Measurements from ENCODE around the gene NAT8.
"Not testable (repeated sequence)": the region's sequence is repeated elsewhere in the genome, so short reads cannot be mapped to it uniquely, and the experiment has no call there.

Gene NAT8

GRCh38 chr2:73642338-73643018 is at the start of gene NAT8:
NAT8 (minus strand) TSS chr2:73642422; CDS start chr2:73641628, 794 bp downstream.
- in situ Hi-C loops (cut with MboI; ENCODE audit: low pct_unique_long_range_greater_than_20kb, low sequenced_read_pairs), result no loop called here

GRCh38 chr2:73690372-73691088 is 48.3 kb upstream of the NAT8 start:
- peak; percentile 71 for DNase-seq
- in situ Hi-C loops (cut with MboI; ENCODE audit: low pct_unique_long_range_greater_than_20kb, low sequenced_read_pairs), result not testable (repeated sequence)

More at GRCh38 chr2:73642338-73643018, at the start of gene NAT8:
- DNase-seq, result no peak

DNA sequence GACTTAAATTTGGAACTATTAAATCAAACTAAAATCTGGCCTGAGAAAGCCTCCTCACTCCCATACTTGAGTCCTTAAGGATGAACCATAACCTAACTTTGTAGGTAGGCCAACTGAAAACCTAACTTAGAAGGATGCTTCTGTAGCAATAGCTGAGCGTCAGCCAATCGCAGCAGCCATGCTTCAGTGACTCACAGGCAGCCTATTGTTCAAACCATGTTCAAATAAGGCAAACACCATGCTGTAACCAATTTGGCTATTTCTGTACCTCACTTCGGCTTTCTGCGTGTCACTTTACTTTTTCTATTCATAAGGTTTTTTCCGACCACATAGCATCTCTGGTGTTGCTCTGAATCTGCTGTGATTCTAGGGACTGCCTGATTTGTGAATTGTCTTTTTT is 46.3 kb upstream of the NAT8 start:
- in situ Hi-C loops (cut with MboI; ENCODE audit: low pct_unique_long_range_greater_than_20kb, low sequenced_read_pairs); DNase-seq: not testable (repeated sequence)

DNA sequence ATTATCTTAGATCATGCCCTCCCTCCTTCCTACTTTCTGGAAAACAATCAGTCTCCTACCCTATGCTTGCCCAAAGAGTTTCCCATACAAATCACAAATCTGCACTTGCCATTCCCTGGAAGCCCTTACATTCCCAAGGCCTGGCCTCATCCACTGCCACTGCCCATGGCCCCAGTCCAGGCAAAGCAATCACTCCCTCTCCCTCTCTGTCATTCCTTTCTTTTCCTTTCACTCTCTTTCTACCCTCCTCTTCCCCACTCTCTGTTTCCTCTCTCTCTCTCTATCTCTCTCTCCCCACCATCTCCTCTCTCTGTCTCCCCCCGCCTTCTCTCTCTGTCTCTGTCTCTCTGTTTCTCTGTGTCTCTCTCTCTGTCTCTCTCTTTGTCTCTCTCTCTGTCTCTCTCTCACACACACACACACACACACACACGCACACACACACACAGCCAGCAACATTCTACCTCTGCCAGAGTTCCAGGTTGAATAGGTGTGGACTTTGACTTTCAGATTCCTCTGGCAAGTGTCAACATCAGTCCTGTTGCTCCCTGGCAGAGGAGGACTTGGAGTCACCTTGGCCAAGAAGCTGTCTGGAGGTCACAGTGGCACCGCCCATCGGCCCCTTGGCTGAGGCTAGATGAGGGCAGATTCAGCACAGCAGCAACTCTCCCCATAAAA is 43.7 kb upstream of the NAT8 start:
- no peak for DNase-seq
- in situ Hi-C loops (cut with MboI; ENCODE audit: low pct_unique_long_range_greater_than_20kb, low sequenced_read_pairs), result no loop called here

- DNase-seq; in situ Hi-C loops (cut with MboI; ENCODE audit: low pct_unique_long_range_greater_than_20kb, low sequenced_read_pairs): not testable (repeated sequence)
Observed at GRCh38 chr2:73684905-73685304, 42.7 kb upstream of the NAT8 start.

- in situ Hi-C loops (cut with MboI; ENCODE audit: low pct_unique_long_range_greater_than_20kb, low sequenced_read_pairs); DNase-seq: not testable (repeated sequence)
Observed at GRCh38 chr2:73684325-73684724, 42.1 kb upstream of the NAT8 start.

DNA sequence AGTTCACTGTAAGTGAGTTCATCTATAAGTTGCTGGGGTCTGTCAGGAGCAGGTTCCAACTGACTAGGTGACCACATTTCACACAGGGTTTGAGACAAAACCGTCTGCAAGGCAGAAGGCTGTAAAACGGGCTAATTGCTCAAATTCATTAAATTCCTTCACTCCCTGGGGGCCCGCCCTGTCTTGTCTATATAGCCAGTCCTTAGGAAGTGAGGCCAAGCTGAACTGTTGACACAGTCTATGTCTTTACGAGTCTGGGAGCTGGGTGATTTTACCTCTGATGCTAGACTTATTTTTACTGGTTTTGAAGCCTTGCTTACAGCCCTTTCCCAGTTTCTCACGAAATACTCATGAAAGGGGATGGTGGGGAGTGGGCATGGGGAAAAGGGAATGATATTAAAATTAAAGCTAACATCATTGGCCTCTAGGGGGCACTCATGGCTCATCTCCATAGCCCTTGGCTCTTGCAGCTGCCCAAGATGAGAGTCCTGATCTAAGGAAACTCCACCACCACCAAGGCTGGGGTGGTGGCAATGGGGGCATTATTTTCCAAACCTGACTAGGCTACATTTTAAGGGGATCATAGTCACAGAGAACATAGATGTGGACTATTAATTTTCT is 37.8 kb upstream of the NAT8 start:
- in situ Hi-C loops (cut with MboI; ENCODE audit: low pct_unique_long_range_greater_than_20kb, low sequenced_read_pairs), result not testable (repeated sequence)
- peak; percentile 66 for DNase-seq

DNA sequence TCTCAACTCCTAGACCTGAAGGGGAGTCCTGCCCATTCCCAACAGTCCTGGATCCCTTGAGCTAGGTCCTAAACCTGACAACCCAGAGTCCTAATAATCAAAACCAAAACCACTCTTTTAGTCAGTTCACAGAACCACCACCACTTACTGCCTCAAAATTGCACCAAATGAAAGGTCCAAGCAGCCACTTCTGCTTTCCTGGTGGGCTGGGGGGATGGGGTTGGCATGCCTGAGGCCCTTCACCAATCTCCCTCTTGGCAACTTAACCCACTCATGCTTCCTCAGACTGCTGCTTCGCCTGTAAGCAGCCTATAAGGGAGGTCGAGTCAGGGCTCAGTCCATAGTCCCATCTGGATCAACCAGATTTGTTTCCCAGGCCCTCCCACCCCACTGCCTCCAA is 37.0 kb upstream of the NAT8 start:
- DNase-seq; in situ Hi-C loops (cut with MboI; ENCODE audit: low pct_unique_long_range_greater_than_20kb, low sequenced_read_pairs): not testable (repeated sequence)

DNA sequence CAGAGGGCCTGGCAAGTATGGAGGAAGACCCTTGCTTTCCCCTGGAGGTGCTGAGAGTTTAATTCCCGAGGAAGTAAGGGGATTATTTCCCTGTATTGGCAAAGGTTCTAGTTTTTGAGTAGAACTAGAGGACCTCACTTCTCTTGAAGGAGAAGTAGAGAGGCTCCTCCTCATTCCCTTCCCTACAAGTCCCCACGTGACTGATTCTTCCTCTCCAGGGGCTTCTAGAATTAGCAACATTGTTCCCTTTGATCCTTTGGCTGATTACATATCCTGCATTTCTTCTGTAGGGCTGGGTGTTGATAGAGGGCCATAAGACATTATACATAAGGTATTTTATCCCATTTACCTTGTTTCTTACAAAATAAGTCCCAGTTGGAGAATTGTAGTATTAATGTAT is 35.8 kb upstream of the NAT8 start:
- DNase-seq; in situ Hi-C loops (cut with MboI; ENCODE audit: low pct_unique_long_range_greater_than_20kb, low sequenced_read_pairs): not testable (repeated sequence)

GRCh38 chr2:73676211-73676610 is 34.0 kb upstream of the NAT8 start:
- in situ Hi-C loops (cut with MboI; ENCODE audit: low pct_unique_long_range_greater_than_20kb, low sequenced_read_pairs); DNase-seq: not testable (repeated sequence)

- DNase-seq; in situ Hi-C loops (cut with MboI; ENCODE audit: low pct_unique_long_range_greater_than_20kb, low sequenced_read_pairs): not testable (repeated sequence)
Observed at GRCh38 chr2:73674696-73675157, 32.5 kb upstream of the NAT8 start.

DNA sequence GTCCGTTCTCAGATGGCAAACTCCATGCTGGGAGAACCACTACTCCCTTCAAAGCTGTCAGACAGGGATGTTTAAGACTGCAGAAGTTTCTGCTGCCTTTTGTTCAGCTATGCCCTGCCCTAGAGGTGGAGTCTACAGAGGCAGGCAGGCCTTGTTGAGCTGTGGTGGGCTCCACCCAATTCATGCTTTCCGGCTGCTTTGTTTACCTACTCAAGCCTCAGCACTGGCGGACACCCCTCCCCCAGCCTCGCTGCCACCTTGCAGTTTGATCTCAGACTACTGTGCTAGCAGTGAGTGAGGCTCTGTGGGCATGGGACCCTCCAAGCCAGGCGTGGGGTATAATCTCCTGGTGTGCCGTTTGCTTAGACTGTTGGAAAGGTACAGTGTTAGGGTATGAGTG is 27.8 kb upstream of the NAT8 start:
- DNase-seq; in situ Hi-C loops (cut with MboI; ENCODE audit: low pct_unique_long_range_greater_than_20kb, low sequenced_read_pairs): not testable (repeated sequence)

DNA sequence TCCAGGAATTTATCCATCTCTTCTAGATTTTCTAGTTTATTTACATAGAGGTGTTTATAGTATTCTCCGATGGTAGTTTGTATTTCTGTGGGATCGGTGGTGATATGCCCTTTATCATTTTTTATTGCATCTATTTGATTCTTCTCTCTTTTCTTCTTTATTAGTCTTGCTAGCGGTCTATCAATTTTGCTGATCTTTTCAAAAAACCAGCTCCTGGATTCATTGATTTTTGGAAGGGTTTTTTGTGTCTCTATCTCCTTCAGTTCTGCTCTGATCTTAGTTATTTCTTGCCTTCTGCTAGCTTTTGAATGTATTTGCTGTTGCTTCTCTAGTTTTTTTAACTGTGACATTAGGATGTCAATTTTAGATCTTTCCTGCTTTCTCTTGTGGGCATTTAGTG is 25.0 kb upstream of the NAT8 start:
- in situ Hi-C loops (cut with MboI; ENCODE audit: low pct_unique_long_range_greater_than_20kb, low sequenced_read_pairs); DNase-seq: not testable (repeated sequence)

DNA sequence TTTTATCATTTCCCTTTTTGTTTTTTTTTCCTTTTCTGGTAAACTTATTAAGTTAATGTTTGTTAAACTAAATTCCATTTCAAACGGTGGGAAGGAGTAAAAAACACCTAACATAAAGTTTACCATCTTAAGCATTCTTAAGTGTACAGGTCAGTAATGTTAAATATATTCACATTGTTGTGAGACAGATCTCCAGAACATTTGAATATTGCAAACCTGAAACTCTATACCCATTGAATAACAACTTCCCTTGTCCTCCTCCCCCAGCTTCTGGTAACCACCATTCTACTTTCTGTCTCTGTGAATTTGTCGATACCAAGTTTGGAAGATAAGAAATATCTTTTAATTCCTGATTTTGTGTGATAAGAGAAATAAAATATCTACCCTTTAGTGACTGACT is 12.0 kb upstream of the NAT8 start:
- no peak for DNase-seq
- in situ Hi-C loops (cut with MboI; ENCODE audit: low pct_unique_long_range_greater_than_20kb, low sequenced_read_pairs), result no loop called here

DNA sequence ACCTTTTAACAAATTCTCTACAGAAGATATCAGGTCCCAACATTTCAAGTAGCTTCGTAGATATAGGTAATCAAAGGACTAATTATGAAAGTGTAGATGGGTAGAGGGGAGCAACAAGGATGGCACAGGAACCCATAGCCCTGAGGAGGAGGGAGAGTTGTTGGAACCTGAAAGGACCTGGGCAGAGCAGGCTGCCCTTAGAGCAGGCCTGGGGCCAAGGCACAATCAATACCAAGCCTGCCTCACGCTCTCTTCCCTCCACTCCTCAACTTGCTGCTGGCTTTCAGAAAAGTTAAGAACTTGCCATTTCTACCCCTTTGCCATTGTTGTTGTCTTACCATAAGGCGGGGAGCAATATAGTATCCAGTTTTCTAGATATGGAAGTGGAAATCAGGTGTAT is 10.1 kb upstream of the NAT8 start:
- DNase-seq, result no peak
- in situ Hi-C loops (cut with MboI; ENCODE audit: low pct_unique_long_range_greater_than_20kb, low sequenced_read_pairs), result no loop called here

DNA sequence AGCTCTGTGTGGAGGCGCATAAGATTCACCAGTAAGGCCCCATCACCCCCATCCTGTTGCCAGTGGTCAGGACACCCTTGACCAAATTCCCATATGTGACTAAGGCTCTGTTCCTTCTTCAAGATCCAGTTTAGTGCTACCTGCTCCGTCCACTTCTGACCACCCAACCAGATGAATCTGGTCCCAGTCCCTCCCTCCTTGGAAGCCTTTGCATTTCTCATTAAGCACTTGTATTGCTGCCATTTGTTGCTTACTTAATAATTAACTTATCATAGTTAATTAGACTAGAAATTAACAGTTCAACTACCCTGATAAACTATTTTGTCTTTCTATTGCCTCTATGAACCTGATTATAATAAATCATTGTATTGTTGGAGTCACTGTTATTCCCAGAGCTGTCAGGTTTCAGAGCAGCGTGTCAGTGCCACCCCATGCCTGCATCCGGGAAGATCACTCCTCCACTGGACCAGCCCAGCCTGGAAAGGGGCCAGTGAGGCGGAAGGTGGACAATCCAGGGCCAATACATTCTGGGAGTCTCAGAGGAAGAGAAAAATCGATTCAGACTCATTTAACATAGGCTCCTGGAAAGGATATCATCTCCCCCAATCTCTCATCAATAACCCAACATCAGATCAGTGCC is 9.5 kb upstream of the NAT8 start:
- no peak for DNase-seq

GRCh38 chr2:73647690-73648089 is 5.5 kb upstream of the NAT8 start:
- DNase-seq; in situ Hi-C loops (cut with MboI; ENCODE audit: low pct_unique_long_range_greater_than_20kb, low sequenced_read_pairs): not testable (repeated sequence)

More for the DNA sequence above, 9.5 kb upstream of the NAT8 start:
- in situ Hi-C loops (cut with MboI; ENCODE audit: low pct_unique_long_range_greater_than_20kb, low sequenced_read_pairs), result no loop called here

DNA sequence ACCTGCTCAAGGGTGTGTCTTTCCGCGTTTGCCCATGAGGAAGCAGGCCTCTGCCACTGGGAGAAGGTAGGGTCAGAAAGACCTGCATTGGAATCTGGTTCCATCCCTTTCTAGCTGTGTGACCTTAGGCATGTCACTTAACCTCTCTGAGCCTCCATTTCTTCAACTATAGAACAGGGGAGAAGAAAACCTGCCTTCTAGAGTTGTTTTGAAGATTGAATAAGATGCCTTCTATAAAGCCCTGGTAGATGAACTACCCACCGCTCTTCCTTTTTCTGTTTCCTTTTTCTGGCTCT is 507 bp downstream of the NAT8 start:
- no peak for DNase-seq
- in situ Hi-C loops (cut with MboI; ENCODE audit: low pct_unique_long_range_greater_than_20kb, low sequenced_read_pairs), result no loop called here
